Brain microvascular endothelial cell (primary cell): ENCODE measurements around the gene WNT9A.
A peak's percentile ranks its signal among the peaks of the same experiment; 100 is the strongest.

ENCODE experiments used
- DNase-seq: peaks from one replicate; pipeline ENCODE4 v3.0.0-alpha.2; 2020
- H3K27ac ChIP-seq: fragments of 250-450 bp; sonication (Bioruptor Pico); 2 replicates; pipeline ENCODE4 v1.5.1; 2020; ENCODE audit warnings: mild to moderate bottlenecking, moderate library complexity
- H3K27me3 ChIP-seq: fragments of 250-450 bp; sonication (Bioruptor Pico); replicated peaks from 2 replicates; pipeline ENCODE4 v1.5.1; 2020; ENCODE audit warnings: mild to moderate bottlenecking
- H3K36me3 ChIP-seq: fragments of 250-450 bp; sonication (Bioruptor Pico); replicated peaks from 2 replicates; pipeline ENCODE4 v1.5.1; 2020; ENCODE audit warnings: mild to moderate bottlenecking
- H3K4me3 ChIP-seq: 2 replicates; pipeline ENCODE4 v1.5.1; 2011; ENCODE audit warnings: low read depth, mild to moderate bottlenecking, control low read depth, low read length, moderate library complexity
- CTCF ChIP-seq: IDR thresholded peaks from 2 replicates; pipeline ENCODE4 v1.5.1; 2011; ENCODE audit warnings: low read depth, mild to moderate bottlenecking, moderate library complexity, low read length, control low read depth, inconsistent platforms; ENCODE audit errors: missing control alignments
- in situ Hi-C: cut with HindIII; loops from 2 replicates; pipeline ENCODE4 v1.10.0; 2017; ENCODE audit warnings: low sequenced_read_pairs, low pct_ligation_motif_present

Gene WNT9A

DNA sequence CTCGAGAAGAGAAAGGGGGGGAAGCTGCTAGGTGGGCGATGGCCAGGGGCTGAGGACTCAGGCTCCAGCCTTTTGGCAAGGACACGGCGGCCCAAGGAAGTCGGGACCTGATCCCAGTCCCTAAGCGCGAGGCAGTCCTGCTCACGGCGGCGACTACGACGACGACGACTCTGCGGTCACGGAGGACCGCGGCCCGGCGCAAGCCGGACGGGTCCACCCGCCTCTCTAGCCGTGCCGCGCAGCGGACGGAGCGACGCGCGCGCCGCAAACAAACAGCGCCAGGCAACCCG is 401 bp downstream of the WNT9A start:
- H3K27ac ChIP-seq, result no peak overlapping the region
- in situ Hi-C loops, result no loop called here
- no peak for DNase-seq
- H3K36me3 ChIP-seq, result no peaks in the 10 kb centered on the region
- no peak for TF ChIP-seq CTCF
- H3K4me3 ChIP-seq, result peak overlapping the region; percentile 27
- H3K27me3 ChIP-seq, result peaks cover 14% of the 10 kb centered on the region

- in situ Hi-C loops, result no loop called here
- peaks cover 14% of the 10 kb centered on the region for H3K27me3 ChIP-seq
Observed at GRCh38 chr1:227946624-227947385, 927 bp downstream of the WNT9A start.

DNA sequence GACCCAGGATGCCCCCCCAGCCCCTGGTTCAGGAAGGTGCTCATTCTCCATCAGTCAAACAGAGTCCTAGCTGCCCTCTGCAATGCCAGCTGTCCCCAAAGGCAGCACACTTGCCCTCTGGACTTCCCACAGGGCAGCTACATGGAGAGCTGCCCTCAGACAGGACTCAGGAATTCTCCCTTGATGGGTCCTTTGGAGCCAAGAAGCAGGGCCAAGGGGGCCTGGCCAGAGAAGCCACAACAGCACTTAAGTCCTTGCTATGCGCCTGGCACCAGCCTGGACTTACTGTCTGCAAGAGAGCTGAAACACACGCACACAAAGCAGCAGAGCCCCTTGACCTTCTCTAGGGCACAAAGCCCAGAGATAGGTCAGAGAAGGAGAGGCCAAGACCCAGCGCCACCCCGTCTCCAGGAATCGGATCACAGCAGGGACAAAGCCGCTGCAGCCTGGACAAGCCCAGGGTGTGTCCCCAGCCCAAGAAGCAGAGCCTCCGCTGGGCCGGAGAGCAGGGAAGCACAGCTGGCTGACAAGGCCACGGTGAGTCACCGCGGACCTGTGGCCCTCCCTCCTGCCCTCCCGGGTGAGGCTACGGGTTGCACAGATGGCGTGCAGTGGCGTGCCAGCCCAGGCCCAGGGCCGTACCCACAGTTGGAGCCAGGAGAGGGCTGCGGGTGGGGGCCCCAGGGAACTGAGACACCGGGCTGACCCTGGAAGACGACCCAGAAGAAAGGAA is 1.7 kb downstream of the WNT9A start:
- H3K36me3 ChIP-seq, result no peaks in the 10 kb centered on the region
- peak; percentile 24 for DNase-seq
- TF ChIP-seq CTCF, result no peak
- in situ Hi-C loops, result no loop called here
- H3K27ac ChIP-seq, result no peak overlapping the region
- no peak overlapping the region for H3K4me3 ChIP-seq
- H3K27me3 ChIP-seq, result peaks cover 14% of the 10 kb centered on the region

More at GRCh38 chr1:227946624-227947385, 927 bp downstream of the WNT9A start:
- Histone ChIP-seq H3K27ac (no peak overlapping the region), H3K36me3 (no peaks in the 10 kb centered on the region), H3K4me3 (peak overlapping the region; percentile 27)
- peak; percentile 31 for DNase-seq
- peak; percentile 53 for TF ChIP-seq CTCF

DNA sequence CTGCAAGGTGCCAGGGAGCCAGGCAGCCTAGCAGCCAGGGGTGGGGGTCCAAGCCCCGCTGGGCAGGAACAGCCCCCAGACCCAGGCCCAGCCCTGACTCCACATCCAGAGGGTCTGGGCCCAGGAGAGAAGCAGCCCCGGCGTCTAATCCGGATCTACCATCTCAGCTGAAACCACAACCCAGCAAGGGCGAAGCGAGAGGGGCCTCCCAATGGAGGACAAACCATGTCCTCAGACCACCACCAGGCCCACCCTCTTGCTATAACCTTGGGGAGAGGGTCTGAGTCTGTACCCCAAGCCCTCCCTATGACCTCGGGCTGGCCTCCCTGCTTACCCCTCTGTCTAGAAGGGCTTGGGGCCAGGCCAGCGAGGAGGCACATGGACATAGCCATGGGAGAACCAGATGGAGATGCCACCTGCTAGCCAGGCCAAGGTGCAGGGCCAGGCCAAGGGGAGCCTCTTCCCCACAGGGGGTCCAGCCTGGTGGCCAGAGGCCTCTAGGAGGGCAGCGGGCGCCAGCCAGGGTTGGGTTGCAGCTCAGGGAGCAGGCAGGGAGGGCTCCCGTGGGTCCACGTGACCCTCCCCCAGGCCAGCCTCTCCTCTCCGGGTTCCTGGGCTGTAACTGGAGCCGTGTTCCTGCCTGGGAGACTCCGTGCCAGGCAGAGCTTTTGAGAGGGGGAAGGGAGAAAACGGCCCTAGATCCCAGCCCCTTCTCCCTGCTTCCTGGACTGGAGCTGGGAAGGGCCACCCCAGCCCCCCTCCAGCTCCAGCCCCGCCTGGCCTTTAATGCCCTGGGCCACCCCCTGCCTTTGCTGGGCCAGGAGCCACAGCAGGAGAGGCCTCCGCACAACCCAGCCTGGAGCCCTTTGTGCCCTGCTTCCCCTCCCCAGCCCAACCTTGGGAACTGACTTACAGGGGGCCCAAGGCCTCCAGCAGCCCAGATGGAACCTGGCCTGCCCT is 2.5 kb downstream of the WNT9A start:
- no peak overlapping the region for H3K27ac ChIP-seq
- no peak overlapping the region for H3K4me3 ChIP-seq
- DNase-seq, result no peak
- no peaks in the 10 kb centered on the region for H3K36me3 ChIP-seq
- peaks cover 14% of the 10 kb centered on the region for H3K27me3 ChIP-seq
- no peak for TF ChIP-seq CTCF
- in situ Hi-C loops, result no loop called here

- H3K27me3 ChIP-seq, result peaks cover 14% of the 10 kb centered on the region
- no peaks in the 10 kb centered on the region for H3K36me3 ChIP-seq
- in situ Hi-C loops, result no loop called here
- no peak for TF ChIP-seq CTCF
- DNase-seq, result no peak
- H3K4me3 ChIP-seq, result no peak overlapping the region
- H3K27ac ChIP-seq, result no peak overlapping the region
Observed at GRCh38 chr1:227944090-227944930, 3.4 kb downstream of the WNT9A start.
